ENCODE measurements around the gene DSC1.

DNA sequence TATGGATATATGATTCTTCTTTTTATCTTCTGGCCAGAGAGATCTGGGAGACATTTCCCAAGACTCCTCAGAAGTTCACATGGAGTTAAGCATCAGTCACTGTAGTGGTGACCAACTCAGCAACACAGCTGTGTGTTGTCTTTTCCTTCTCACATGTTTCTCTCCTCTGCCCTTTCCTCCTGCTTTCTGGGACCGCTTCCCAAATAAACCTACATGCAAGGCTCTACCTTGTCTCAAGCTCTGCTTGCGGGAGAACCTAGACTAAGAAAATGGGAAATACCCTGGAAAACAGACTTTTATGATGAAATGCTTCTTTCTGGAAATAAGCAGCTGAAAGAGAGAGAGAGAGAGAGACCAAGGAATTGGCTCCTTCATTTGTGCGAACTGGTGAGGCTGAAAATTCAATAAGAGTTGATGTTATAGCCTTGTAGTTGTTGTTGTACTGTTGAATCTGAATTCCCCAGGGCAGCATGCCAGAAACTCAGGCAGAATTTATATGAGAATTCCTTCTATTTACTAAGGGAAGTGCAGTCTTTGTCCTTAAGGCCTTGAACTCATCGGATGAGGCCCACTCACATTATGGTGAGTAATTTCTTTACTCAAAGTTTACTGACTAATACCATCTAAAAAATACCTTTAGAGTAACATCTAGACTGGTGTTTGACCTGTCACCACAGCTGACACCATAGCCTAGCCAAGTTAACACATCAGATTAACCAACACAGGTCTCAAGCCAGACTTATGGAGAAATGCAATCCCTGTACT lies 22.7 kb upstream of the DSC1 start:
- TF ChIP-seq, protein P1, sequence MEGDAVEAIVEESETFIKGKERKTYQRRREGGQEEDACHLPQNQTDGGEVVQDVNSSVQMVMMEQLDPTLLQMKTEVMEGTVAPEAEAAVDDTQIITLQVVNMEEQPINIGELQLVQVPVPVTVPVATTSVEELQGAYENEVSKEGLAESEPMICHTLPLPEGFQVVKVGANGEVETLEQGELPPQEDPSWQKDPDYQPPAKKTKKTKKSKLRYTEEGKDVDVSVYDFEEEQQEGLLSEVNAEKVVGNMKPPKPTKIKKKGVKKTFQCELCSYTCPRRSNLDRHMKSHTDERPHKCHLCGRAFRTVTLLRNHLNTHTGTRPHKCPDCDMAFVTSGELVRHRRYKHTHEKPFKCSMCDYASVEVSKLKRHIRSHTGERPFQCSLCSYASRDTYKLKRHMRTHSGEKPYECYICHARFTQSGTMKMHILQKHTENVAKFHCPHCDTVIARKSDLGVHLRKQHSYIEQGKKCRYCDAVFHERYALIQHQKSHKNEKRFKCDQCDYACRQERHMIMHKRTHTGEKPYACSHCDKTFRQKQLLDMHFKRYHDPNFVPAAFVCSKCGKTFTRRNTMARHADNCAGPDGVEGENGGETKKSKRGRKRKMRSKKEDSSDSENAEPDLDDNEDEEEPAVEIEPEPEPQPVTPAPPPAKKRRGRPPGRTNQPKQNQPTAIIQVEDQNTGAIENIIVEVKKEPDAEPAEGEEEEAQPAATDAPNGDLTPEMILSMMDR (IDR thresholded peaks at IDR 0.05 in 2 of 3, conservative IDR thresholded peaks at IDR 0.05 in 1 of 3; ENCODE audit: borderline replicate concordance in 1 of 3, insufficient read depth in 1 of 3, low read depth in 2 of 3, low read length in 2 of 3) = no peak
- TF ChIP-seq, protein P2, sequence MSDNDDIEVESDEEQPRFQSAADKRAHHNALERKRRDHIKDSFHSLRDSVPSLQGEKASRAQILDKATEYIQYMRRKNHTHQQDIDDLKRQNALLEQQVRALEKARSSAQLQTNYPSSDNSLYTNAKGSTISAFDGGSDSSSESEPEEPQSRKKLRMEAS (IDR thresholded peaks at IDR 0.05) = no peak

All from HCT116 (cell line).